GM19023 (cell line): ENCODE data around the gene MAN1A2.

Experiments
- ATAC-seq: cut with Tn5 transposase; IDR thresholded peaks from one replicate; pipeline ENCODE4 v1.9.1; 2021; ENCODE audit warnings: mild to moderate bottlenecking, moderate library complexity; ENCODE audit not compliant: unreplicated experiment

MAN1A2 gene

GRCh38 chr1:117481410-117481809 lies 114.2 kb downstream of the MAN1A2 start:
- no peak for ATAC-seq

- ATAC-seq, result no peak
Observed at GRCh38 chr1:117493906-117494305, 126.7 kb downstream of the MAN1A2 start.

- ATAC-seq, result no peak
Observed at GRCh38 chr1:117495068-117495467, 127.8 kb downstream of the MAN1A2 start.

- no peak for ATAC-seq
Observed at GRCh38 chr1:117499071-117499470, 131.8 kb downstream of the MAN1A2 start.

- ATAC-seq, result no peak
Observed at GRCh38 chr1:117500584-117500983, 133.3 kb downstream of the MAN1A2 start.

GRCh38 chr1:117501281-117501680 lies 134.0 kb downstream of the MAN1A2 start:
- no peak for ATAC-seq

GRCh38 chr1:117511273-117511672 lies 144.0 kb downstream of the MAN1A2 start:
- no peak for ATAC-seq

GRCh38 chr1:117512728-117513321 lies 145.6 kb downstream of the MAN1A2 start:
- ATAC-seq, result no peak

- ATAC-seq, result no peak
Observed at GRCh38 chr1:117523111-117523510, 155.9 kb downstream of the MAN1A2 start.

- no peak for ATAC-seq
Observed at GRCh38 chr1:117527074-117527473, 159.8 kb downstream of the MAN1A2 start.

GRCh38 chr1:117527566-117528102 lies 160.4 kb downstream of the MAN1A2 start:
- no peak for ATAC-seq

GRCh38 chr1:117529683-117530082 lies 162.4 kb downstream of the MAN1A2 start:
- no peak for ATAC-seq

GRCh38 chr1:117531222-117531621 lies 164.0 kb downstream of the MAN1A2 start:
- no peak for ATAC-seq

GRCh38 chr1:117534995-117535467 lies 167.8 kb downstream of the MAN1A2 start:
- ATAC-seq, result peak; percentile 80

GRCh38 chr1:117535821-117536220 lies 168.6 kb downstream of the MAN1A2 start:
- ATAC-seq, result no peak

GRCh38 chr1:117537291-117537920 lies 170.2 kb downstream of the MAN1A2 start:
- no peak for ATAC-seq

GRCh38 chr1:117540532-117540931 lies 173.3 kb downstream of the MAN1A2 start:
- ATAC-seq, result no peak

- ATAC-seq, result no peak
Observed at GRCh38 chr1:117541003-117541402, 173.8 kb downstream of the MAN1A2 start.

GRCh38 chr1:117541585-117541984 lies 174.3 kb downstream of the MAN1A2 start:
- no peak for ATAC-seq

GRCh38 chr1:117544509-117545109 lies 177.4 kb downstream of the MAN1A2 start:
- no peak for ATAC-seq

- ATAC-seq, result no peak
Observed at GRCh38 chr1:117546467-117546866, 179.2 kb downstream of the MAN1A2 start.

- ATAC-seq, result no peak
Observed at GRCh38 chr1:117553471-117553870, 186.2 kb downstream of the MAN1A2 start.
